Erythroblast (primary cell): ENCODE measurements around the gene NR2C2.

Source experiments
- GATA1 ChIP-seq: IDR thresholded peaks from 2 replicates; pipeline ENCODE4 v1.6.1; 2011; ENCODE audit warnings: low read depth, mild to moderate bottlenecking, control low read depth, low read length, moderate library complexity
- POLR2A ChIP-seq: IDR thresholded peaks from 2 replicates; pipeline ENCODE4 v1.6.1; 2011; ENCODE audit warnings: mild to moderate bottlenecking, low read length

GRCh38 chr3:14980689-14981088 is 33.3 kb downstream of the NR2C2 start:
- TF ChIP-seq POLR2A, result no peak
- TF ChIP-seq GATA1, result no peak
